ENCODE measurements around the gene TNFAIP1. TPM values are rescaled to one million over a fixed set of nuclear protein-coding genes. Genes with fewer than 3 reads are reported as not detected.
"Not testable (repeated sequence)": the region's sequence is repeated elsewhere in the genome, so short reads cannot be mapped to it uniquely, and the experiment has no call there.

The TNFAIP1 gene
- total RNA-seq, 4 donors from 2014 or later, result 25.1 to 36.0 (median 28.2) TPM

- H3K27me3 ChIP-seq, result no peaks in the 10 kb centered on the region
- H3K9me3 ChIP-seq, result no peaks in the 10 kb centered on the region
- peak in 1 of 2 donors; percentile 33 for DNase-seq (ENCODE audit: low spot score in 2 of 2)
- H3K27ac ChIP-seq, result peak overlapping the region; percentile 89 to 99 (median 98)
- TF ChIP-seq, protein P1, sequence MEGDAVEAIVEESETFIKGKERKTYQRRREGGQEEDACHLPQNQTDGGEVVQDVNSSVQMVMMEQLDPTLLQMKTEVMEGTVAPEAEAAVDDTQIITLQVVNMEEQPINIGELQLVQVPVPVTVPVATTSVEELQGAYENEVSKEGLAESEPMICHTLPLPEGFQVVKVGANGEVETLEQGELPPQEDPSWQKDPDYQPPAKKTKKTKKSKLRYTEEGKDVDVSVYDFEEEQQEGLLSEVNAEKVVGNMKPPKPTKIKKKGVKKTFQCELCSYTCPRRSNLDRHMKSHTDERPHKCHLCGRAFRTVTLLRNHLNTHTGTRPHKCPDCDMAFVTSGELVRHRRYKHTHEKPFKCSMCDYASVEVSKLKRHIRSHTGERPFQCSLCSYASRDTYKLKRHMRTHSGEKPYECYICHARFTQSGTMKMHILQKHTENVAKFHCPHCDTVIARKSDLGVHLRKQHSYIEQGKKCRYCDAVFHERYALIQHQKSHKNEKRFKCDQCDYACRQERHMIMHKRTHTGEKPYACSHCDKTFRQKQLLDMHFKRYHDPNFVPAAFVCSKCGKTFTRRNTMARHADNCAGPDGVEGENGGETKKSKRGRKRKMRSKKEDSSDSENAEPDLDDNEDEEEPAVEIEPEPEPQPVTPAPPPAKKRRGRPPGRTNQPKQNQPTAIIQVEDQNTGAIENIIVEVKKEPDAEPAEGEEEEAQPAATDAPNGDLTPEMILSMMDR (IDR thresholded peaks at IDR 0.05), result no peak
- TF ChIP-seq POLR2A (IDR thresholded peaks at IDR 0.05) (no peak), EP300 (IDR thresholded peaks at IDR 0.05) (no peak)
- H3K4me3 ChIP-seq, result peak overlapping the region; percentile 60 to 97 (median 78)
- peaks cover 3 to 56% (median 21%) of the 10 kb centered on the region in 4 donors for H3K4me1 ChIP-seq
- 6 to 7% methylated on average over 29 of the region's 29 CpGs for WGBS, 2 donors
- H3K36me3 ChIP-seq, result peaks cover 3 to 38% (median 4%) of the 10 kb centered on the region in 3 donors
Observed at GRCh38 chr17:28335959-28336871, 654 bp downstream of the TNFAIP1 start.

GRCh38 chr17:28338056-28338768 lies 2.7 kb downstream of the TNFAIP1 start:
- H3K4me1 ChIP-seq, result peaks cover 3 to 46% (median 20%) of the 10 kb centered on the region in 4 donors
- no peaks in the 10 kb centered on the region for H3K9me3 ChIP-seq
- H3K36me3 ChIP-seq, result peaks cover 7 to 48% (median 14%) of the 10 kb centered on the region in 3 donors
- TF ChIP-seq POLR2A (IDR thresholded peaks at IDR 0.05), result no peak
- TF ChIP-seq, protein P1 (IDR thresholded peaks at IDR 0.05), result no peak
- no peak for TF ChIP-seq EP300 (IDR thresholded peaks at IDR 0.05)
- no peak overlapping the region for H3K4me3 ChIP-seq
- no peak for DNase-seq (ENCODE audit: low spot score in 2 of 2)
- peak overlapping the region in 2 of 4 donors; percentile 39 to 43 for H3K27ac ChIP-seq
- WGBS, 2 donors, result 69% methylated on average over 5 of the region's 5 CpGs
- H3K27me3 ChIP-seq, result no peaks in the 10 kb centered on the region

DNA sequence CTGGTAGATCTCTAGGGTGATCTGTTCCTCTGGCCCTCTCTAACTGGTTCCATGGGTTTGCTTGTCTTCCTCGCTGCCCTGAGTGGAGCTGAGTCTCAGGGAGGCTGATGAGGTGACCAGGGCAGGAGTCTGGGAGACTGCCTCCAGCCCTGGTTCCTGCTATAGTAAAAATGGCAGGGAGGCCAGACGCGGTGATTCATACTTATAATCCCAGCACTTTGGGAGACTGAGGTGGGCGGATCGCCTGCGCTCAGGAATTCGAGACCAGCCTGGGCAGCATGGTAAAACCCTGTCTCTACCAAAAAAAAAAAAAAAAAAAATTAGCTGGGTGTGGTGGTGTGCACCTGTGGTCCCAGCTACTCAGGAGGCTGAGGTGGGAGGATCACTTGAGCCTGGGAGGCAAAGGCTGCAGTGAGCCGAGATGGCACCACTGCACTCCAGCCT lies 3.2 kb downstream of the TNFAIP1 start:
- H3K4me3 ChIP-seq, result not testable (repeated sequence)
- peaks cover 3 to 40% (median 17%) of the 10 kb centered on the region in 4 donors for H3K4me1 ChIP-seq

DNA sequence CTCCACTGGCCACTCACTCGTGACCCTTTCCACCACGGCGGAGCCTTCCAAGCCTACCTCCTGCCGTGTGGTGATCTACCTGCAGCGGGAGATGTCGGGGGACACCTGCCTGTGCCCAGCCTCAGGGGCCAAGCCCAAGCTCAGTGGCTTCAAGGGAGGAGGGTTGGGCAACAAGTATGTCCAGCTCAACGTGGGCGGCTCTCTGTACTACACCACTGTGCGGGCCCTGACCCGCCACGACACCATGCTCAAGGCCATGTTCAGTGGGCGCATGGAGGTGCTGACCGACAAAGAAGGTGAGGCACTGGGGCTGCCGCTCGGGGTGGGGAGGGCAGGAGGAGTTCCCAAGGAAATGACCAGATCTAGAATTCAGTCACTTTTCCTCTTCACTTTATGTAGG lies 3.9 kb downstream of the TNFAIP1 start:
- no peak for TF ChIP-seq EP300 (IDR thresholded peaks at IDR 0.05)
- TF ChIP-seq, protein P1 (IDR thresholded peaks at IDR 0.05), result no peak
- no peak for TF ChIP-seq POLR2A (IDR thresholded peaks at IDR 0.05)
- H3K27me3 ChIP-seq, result no peaks in the 10 kb centered on the region
- H3K36me3 ChIP-seq, result peaks cover 10 to 60% (median 21%) of the 10 kb centered on the region in 3 donors
- H3K9me3 ChIP-seq, result no peaks in the 10 kb centered on the region
- no peak for DNase-seq (ENCODE audit: low spot score in 2 of 2)
- no peak overlapping the region for H3K4me3 ChIP-seq
- no peak overlapping the region for H3K27ac ChIP-seq
- H3K4me1 ChIP-seq, result peaks cover 0 to 34% (median 12%) of the 10 kb centered on the region in 4 donors
- 87 to 93% methylated on average over 15 of the region's 15 CpGs for WGBS, 2 donors

More for the DNA sequence above, 3.2 kb downstream of the TNFAIP1 start:
- H3K27ac ChIP-seq, result peak overlapping the region in 1 of 4 donors; percentile 39
- not testable (repeated sequence) for DNase-seq (ENCODE audit: low spot score in 2 of 2); H3K27me3 ChIP-seq; H3K9me3 ChIP-seq
- peaks cover 10 to 54% (median 17%) of the 10 kb centered on the region in 3 donors for H3K36me3 ChIP-seq
- 85 to 90% methylated on average over 8 of the region's 8 CpGs for WGBS, 2 donors

DNA sequence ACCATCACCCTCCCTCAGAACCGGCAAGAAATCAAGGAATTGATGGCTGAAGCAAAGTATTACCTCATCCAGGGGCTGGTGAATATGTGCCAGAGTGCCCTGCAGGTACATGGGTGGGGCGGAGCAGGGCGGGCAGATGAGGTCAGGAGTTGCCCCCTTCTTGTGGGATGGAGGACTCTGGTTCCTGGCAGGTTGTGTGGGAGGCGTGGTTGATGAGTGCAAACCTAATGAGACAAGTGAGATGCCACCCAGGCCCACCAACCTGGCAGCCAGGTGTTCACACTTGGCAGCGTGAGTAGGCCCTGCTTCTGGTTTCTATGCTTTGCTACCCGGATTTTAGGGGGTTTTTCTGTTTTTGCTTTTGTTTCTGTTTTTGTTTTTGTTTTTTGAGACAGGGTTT lies 4.8 kb downstream of the TNFAIP1 start:
- Histone ChIP-seq H3K27me3 (no peaks in the 10 kb centered on the region), H3K36me3 (peaks cover 12 to 69% (median 21%) of the 10 kb centered on the region in 3 donors), H3K4me3 (no peak overlapping the region), H3K27ac (no peak overlapping the region), H3K9me3 (no peaks in the 10 kb centered on the region), H3K4me1 (peaks cover 0 to 30% (median 9%) of the 10 kb centered on the region in 4 donors)
- no peak for DNase-seq (ENCODE audit: low spot score in 2 of 2)
- 85 to 96% methylated on average over 6 of the region's 6 CpGs for WGBS, 2 donors
- TF ChIP-seq POLR2A (IDR thresholded peaks at IDR 0.05) (no peak), EP300 (IDR thresholded peaks at IDR 0.05) (no peak)
- TF ChIP-seq, protein P1 (IDR thresholded peaks at IDR 0.05), result no peak
